ENCODE results near the gene POU2AF3. TPM values are rescaled to one million over a fixed set of nuclear protein-coding genes. Genes with fewer than 3 reads are reported as not detected.

POU2AF3 gene
- total RNA-seq, 1 donor from 2014 or later, result not detected

DNA sequence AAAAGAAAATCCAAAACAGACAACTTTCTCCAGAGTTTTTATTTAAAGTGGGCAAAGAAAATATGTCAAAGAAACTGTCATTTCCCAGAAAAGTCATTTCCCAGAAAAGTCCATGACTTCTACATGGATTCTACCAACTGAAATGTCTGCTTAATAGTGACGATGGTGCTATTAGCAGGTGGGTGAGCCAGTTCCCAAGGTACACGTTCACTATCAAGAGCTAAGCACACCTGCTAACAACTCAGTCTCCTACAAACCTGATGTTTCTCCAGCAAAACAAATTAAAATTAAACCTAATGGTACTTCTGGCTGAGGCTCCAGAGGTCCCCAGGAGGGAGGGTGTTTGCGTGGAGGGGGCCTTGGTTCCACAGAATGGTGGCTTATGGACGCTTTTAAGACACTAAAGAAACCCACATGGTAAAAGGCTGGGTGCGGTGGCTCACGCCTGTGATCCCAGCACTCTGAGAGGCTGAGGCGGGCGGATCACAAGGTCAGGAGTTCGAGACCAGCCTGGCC, 53.9 kb downstream of the POU2AF3 start:
- no peak for DNase-seq (ENCODE audit: low read depth in 2 of 2)

DNA sequence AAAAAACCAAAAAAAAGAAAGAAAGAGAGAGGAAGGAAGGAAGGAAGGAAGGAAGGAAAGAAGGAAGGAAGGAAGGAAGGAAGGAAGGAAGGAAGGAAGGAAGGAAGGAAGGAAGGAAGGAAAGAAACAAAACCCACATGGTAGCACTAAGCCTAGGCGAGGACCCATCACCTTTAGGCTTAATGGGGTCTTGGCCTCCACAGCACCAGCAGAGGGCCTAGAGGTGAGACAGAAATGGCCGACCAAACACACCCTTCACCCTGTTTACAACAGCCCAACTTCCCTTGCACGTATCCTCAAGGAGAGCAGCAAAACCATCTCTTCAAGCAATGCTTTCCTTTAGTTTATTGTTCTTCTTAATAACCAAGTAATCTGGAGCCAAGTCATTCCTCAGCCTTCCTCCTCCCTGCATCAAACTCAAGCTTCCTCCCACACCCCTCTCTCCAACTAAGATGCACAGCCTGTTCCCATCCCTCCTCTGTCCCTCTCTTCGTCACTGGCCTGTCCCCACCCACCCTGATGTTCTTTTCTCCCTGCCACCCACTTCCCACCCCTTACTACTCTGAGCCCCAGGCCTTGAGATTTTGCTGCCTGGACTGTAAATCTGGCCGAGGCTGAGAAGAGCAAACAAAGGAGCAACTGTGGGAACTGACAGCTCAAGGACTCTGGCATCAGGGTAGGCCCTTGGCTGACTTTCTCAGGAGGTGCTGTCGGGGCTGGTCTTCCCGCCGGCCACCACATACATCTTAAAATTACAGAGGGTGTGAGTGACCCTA, 54.8 kb downstream of the POU2AF3 start:
- no peak for DNase-seq (ENCODE audit: low read depth in 2 of 2)

DNA sequence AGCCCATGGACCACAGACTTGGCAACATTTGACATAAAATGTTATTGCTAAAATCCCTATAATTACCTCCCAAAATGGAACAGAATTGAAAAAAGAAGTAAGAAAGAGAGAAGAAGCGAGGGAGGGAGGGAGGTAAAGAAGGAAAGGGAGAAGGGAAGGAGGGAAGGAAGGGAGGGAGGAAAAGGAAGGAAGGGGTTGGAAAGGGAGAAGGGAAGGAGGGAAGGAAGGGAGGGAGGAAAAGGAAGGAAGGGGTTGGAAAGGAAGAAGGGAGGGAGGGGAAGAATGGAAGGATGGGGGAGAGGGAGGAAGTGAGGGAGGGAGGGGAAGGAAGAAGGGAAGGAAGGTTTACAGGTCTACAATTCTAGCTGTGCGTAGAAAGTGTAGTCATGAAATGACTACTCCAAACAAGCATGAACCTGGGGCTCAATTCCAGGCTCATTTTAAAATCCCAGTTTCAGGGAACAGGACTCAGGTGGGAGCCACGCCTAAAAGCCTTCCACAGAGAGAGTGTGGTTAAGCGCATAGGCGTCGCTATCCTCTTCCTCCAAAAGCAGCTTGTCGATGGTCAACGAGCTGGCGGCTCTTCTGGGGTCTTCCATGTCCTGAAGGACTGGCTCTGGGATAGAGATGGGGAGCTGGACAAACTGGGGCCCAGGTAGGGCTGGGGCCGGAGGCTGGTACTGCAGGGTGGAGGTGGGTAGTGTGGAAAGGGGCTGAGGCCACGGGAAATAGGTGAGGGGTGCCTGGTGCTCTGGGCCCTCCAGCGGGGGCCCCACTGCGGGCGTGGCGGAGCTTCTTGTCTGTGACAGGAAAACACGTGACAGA, 55.6 kb downstream of the POU2AF3 start:
- no peak for DNase-seq (ENCODE audit: low read depth in 2 of 2)

DNA sequence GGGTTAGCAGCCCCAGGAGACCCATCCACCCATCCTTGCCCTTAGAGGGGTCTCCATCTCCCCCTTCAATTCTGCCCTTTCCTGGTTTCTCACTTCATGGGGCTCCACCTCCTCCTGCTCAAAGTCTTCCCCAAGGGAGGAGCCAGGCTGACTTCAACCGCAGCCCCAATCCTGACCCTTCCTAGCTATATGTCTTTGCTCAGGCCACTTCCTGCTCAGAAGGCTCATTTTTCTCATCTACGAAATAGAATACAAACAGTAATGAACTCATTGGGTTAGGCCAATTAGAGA, 56.2 kb downstream of the POU2AF3 start:
- no peak for DNase-seq (ENCODE audit: low read depth in 2 of 2)

DNA sequence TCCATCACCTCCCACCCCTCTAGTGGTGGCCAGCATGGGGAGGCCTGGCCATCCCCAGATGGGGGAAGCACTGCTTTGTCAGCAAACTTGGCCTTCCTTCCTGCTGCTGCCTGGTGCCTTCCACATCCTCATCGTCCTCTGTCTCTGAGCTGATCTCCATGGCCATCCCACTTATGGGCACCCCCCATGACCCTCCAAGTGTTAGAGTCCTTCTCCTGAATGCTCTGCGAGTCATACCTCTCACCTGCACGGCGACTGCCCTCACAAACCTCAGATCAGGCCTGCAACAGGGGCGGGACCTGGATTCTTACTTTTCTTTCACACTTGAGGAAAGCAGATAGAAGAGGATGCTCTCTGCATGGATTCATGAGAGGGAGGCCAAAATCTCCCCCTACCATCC, 56.8 kb downstream of the POU2AF3 start:
- no peak for DNase-seq (ENCODE audit: low read depth in 2 of 2)

DNA sequence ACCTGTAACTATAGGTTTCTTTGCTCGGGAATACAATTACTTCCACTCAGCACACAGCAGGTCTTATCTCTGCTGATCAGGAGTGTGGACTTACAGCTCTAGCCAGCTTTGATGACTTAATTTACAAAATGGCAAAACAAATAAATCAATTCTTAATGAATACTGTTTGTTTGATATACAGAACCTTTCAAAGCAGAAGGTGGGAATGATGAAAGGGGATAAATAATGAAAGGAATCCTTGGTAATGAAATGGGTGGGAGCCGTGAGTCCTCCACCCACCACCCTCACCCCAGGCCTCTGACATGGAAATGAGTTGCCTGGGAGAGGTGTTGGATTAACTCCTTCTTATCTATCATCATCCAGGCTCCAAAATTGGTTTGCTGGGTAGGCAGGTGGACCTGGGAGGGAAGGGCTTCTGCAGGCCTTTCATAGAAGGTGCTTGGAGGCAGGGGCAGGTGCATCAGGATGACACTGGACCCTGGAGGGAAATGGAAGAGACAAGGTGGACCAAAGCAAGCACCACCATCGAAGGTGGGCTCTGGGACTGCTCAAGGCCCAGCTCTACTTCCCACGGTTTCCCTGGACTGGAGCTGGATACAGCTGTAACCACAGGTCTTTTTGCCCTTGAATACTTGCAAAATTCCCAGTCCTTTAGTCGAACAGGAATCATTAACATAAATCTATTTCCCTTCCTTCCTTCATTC, 57.8 kb downstream of the POU2AF3 start:
- DNase-seq (ENCODE audit: low read depth in 2 of 2), result no peak

DNA sequence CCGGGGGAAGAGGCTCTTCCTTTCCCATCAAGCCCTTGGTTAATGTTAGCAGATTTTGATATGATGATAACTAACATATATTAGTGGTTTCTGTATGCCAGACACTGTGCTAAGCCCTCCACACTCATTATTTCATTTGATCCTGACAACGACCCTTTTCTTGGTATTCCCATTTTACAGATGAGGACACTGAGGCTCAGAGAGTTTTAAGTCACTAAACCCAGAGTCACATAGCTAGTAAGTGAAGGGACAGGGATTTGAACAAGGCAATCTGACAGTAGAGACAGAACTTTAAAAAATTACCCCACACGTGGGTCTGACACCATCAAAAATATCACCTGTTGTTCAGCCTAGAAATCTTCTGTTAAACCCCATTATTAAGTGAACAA, 58.3 kb downstream of the POU2AF3 start:
- no peak for DNase-seq (ENCODE audit: low read depth in 2 of 2)

DNA sequence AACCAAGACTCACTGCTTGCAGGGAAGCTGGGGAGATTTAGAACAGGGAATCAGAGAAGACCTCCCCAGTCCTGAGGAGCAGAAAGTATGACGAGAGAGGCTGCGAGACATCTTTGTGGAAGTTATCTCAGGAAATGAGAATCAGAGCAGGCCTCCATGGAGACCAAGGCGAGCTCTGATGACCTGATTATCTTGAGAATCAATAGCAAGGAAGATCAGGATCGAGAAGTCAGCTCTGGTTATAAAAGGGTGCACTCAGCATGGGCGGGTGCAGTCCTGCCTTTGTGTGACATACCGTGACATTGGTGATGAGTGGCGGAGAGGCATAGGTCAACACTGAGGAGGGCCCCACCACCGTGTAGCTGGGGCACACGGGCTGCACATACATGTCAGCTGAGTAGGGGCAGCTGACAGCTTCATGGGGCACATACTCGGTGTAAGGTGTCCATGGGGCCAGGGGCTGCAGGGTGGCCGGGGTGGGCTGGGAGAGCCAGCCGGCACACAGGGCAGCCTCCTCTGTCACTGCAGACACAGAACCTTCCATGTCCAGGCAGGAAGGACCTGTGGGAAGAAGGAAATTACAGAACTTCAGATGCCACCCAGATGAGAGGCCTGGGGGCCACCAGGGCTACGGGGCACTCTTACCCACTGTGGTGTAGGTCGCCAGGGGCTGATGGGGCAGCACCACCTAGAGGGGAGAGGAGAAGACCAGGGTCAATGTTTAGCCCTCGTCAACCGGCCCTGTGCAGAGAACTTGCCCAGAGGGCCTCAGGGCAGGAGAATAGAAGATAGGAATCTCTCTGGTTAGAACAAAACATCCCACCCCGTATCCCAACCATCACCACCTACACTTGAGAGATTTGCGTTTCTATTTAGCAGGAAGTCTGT, 59.0 kb downstream of the POU2AF3 start:
- DNase-seq (ENCODE audit: low read depth in 2 of 2), result no peak

Other genes with a start within 250 kb of the POU2AF3 start
- not detected in 2 replicates for gene POU2AF2, start 52.8 kb upstream of the POU2AF3 start, total RNA-seq
- not detected in 2 replicates for gene POU2AF1, start 80.7 kb downstream of the POU2AF3 start, total RNA-seq
- gene BTG4, start 213.8 kb downstream of the POU2AF3 start, total RNA-seq, result not detected in 2 replicates
- not detected in 2 replicates for gene HOATZ, start 216.2 kb downstream of the POU2AF3 start, total RNA-seq
- gene LAYN, start 242.2 kb downstream of the POU2AF3 start, total RNA-seq, result 75.2 and 143 TPM in 2 replicates

Data from lung microvascular endothelial cell (primary cell).